Ascending aorta (tissue), 2 donors: ENCODE measurements around the gene KRTAP8-1. TPM values are rescaled to one million over a fixed set of nuclear protein-coding genes. Genes with fewer than 3 reads are reported as not detected.

Experiments used
- DNase-seq, 2 donors: peaks; one replicate each; pipeline ENCODE4 v3.0.0-alpha.2; 2019; ENCODE audit warnings: low spot score in 2 of 2
- H3K27ac ChIP-seq, 2 donors: fragments of 200-600 bp; sonication (generic); one replicate each; pipeline ENCODE4 v1.5.1; 2016 to 2017; ENCODE audit warnings: mild to moderate bottlenecking in 1 of 2
- H3K27me3 ChIP-seq: fragments of 200-600 bp; sonication (generic); one replicate; pipeline ENCODE4 v1.5.1; 2017
- H3K36me3 ChIP-seq, 2 donors: fragments of 200-600 bp; sonication (generic); one replicate each; pipeline ENCODE4 v1.5.1; 2016
- H3K4me1 ChIP-seq, 2 donors: fragments of 200-600 bp; sonication (generic); one replicate each; pipeline ENCODE4 v1.5.1; 2016 to 2017; ENCODE audit warnings: mild to moderate bottlenecking in 1 of 2
- H3K4me3 ChIP-seq, 2 donors: fragments of 200-600 bp; sonication (generic); one replicate each; pipeline ENCODE4 v1.5.1; 2016 to 2017; ENCODE audit warnings: mild to moderate bottlenecking in 1 of 2
- H3K9me3 ChIP-seq, 2 donors: fragments of 200-600 bp; sonication (generic); one replicate each; pipeline ENCODE4 v1.5.1; 2016
- CTCF ChIP-seq, 3 experiments: fragments of 200-600 bp in 2 of 3; fragments of 450-650 bp in 1 of 3; sonication (generic) in 2 of 3; IDR thresholded peaks; one replicate each; pipeline ENCODE4 v1.5.1; 2016 to 2019; ENCODE audit warnings: antibody characterized with exemption in 3 of 3, mild to moderate bottlenecking in 1 of 3, moderate library complexity in 1 of 3
- intact Hi-C: fragments of 100-400 bp; cut with DNase I; formaldehyde crosslinking; loops from one replicate; pipeline ENCODE4 v1.15.1; 2023
- total RNA-seq: library from RNA; depleted of rRNA; stranded (reverse); fragments of >200 nt; gene quantifications from one replicate; pipeline ENCODE4 v1.1.0, GENCODE V29; 2016

KRTAP8-1 gene
- not detected for total RNA-seq

GRCh38 chr21:30813174-30813573, at the start of gene KRTAP8-1:
KRTAP8-1 (minus strand) TSS chr21:30813274; CDS start chr21:30813220, 54 bp downstream.
- intact Hi-C loops = no loop called here
- no peak within 1 kb of the TSS for H3K27ac ChIP-seq
- no peak for DNase-seq
- H3K4me1 ChIP-seq = no peaks in the 10 kb centered on the region
- TF ChIP-seq CTCF (IDR thresholded peaks at IDR 0.05) = no peak
- no peaks in the 10 kb centered on the region for H3K27me3 ChIP-seq
- H3K4me3 ChIP-seq = no peak within 1 kb of the TSS
- no peaks in the 10 kb centered on the region for H3K9me3 ChIP-seq
- no peaks in the 10 kb centered on the region for H3K36me3 ChIP-seq

GRCh38 chr21:30847627-30848500, 34.8 kb upstream of the KRTAP8-1 start:
- DNase-seq = no peak
- Histone ChIP-seq H3K27ac (no peak overlapping the region), H3K9me3 (no peaks in the 10 kb centered on the region), H3K4me1 (no peaks in the 10 kb centered on the region), H3K36me3 (no peaks in the 10 kb centered on the region), H3K27me3 (no peaks in the 10 kb centered on the region), H3K4me3 (no peak overlapping the region)
- no peak for TF ChIP-seq CTCF (IDR thresholded peaks at IDR 0.05)
- intact Hi-C loops = no loop called here

- Histone ChIP-seq H3K9me3 (no peaks in the 10 kb centered on the region), H3K4me1 (no peaks in the 10 kb centered on the region), H3K36me3 (no peaks in the 10 kb centered on the region), H3K4me3 (no peak overlapping the region), H3K27ac (no peak overlapping the region), H3K27me3 (no peaks in the 10 kb centered on the region)
- no peak for TF ChIP-seq CTCF (IDR thresholded peaks at IDR 0.05)
- DNase-seq = no peak
- intact Hi-C loops = no loop called here
Measured at GRCh38 chr21:30842990-30843389, 29.9 kb upstream of the KRTAP8-1 start.

- intact Hi-C loops = no loop called here
- DNase-seq = no peak
- no peak for TF ChIP-seq CTCF (IDR thresholded peaks at IDR 0.05)
Measured at GRCh38 chr21:30839304-30839703, 26.2 kb upstream of the KRTAP8-1 start.

GRCh38 chr21:30838536-30838935, 25.5 kb upstream of the KRTAP8-1 start:
- intact Hi-C loops = no loop called here
- no peak for DNase-seq
- TF ChIP-seq CTCF (IDR thresholded peaks at IDR 0.05) = no peak

More at GRCh38 chr21:30839304-30839703, 26.2 kb upstream of the KRTAP8-1 start:
- H3K27ac ChIP-seq = no peak overlapping the region
- H3K36me3 ChIP-seq = no peaks in the 10 kb centered on the region
- H3K4me1 ChIP-seq = no peaks in the 10 kb centered on the region
- H3K27me3 ChIP-seq = no peaks in the 10 kb centered on the region
- no peak overlapping the region for H3K4me3 ChIP-seq
- no peaks in the 10 kb centered on the region for H3K9me3 ChIP-seq

More at GRCh38 chr21:30838536-30838935, 25.5 kb upstream of the KRTAP8-1 start:
- Histone ChIP-seq H3K27ac (no peak overlapping the region), H3K9me3 (no peaks in the 10 kb centered on the region), H3K27me3 (no peaks in the 10 kb centered on the region), H3K4me1 (no peaks in the 10 kb centered on the region), H3K36me3 (no peaks in the 10 kb centered on the region), H3K4me3 (no peak overlapping the region)
